ENCODE measurements around the gene OXNAD1. TPM values are rescaled to one million over a fixed set of nuclear protein-coding genes. Genes with fewer than 3 reads are reported as not detected.

Gene OXNAD1
- total RNA-seq, 4 donors from 2014 or later = 8.0 to 17.2 (median 15.4) TPM

DNA sequence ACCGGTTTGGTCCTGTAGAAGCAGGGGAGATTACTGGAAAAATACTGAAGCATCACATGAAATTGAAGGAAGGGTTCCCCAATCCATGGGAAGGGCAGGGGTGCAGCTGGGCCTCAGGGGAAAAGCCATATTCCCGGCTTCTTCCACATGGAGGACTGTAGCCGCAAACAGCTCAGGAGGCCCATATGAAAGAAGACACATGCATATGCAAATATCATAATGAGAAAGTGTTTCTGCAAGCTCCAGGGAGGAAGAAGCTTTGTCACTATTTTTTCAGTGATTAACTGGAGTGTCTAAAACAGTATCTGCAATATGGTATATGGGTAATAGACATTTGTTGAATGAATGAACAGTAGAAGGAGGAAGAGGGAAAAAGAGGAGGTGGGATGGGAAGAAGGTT is 19.4 kb upstream of the OXNAD1 start:
- H3K27me3 ChIP-seq = peaks cover 0 to 9% (median 0%) of the 10 kb centered on the region in 4 donors
- no peak overlapping the region for H3K27ac ChIP-seq
- H3K4me1 ChIP-seq = peaks cover 0 to 12% (median 10%) of the 10 kb centered on the region in 3 donors
- 87 to 88% methylated on average over 3 of the region's 3 CpGs for WGBS, 2 donors
- no peak for DNase-seq
- no peak for TF ChIP-seq POLR2A (IDR thresholded peaks at IDR 0.05)
- TF ChIP-seq, protein P1, sequence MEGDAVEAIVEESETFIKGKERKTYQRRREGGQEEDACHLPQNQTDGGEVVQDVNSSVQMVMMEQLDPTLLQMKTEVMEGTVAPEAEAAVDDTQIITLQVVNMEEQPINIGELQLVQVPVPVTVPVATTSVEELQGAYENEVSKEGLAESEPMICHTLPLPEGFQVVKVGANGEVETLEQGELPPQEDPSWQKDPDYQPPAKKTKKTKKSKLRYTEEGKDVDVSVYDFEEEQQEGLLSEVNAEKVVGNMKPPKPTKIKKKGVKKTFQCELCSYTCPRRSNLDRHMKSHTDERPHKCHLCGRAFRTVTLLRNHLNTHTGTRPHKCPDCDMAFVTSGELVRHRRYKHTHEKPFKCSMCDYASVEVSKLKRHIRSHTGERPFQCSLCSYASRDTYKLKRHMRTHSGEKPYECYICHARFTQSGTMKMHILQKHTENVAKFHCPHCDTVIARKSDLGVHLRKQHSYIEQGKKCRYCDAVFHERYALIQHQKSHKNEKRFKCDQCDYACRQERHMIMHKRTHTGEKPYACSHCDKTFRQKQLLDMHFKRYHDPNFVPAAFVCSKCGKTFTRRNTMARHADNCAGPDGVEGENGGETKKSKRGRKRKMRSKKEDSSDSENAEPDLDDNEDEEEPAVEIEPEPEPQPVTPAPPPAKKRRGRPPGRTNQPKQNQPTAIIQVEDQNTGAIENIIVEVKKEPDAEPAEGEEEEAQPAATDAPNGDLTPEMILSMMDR (IDR thresholded peaks at IDR 0.05) = no peak
- H3K36me3 ChIP-seq = no peaks in the 10 kb centered on the region
- no peak overlapping the region for H3K4me3 ChIP-seq
- intact Hi-C loops (cut with DNase I) = loop anchor here (10.0 kb wide), 1 partner anchor 431 kb away; no protein-coding TSS in a partner anchor
- no peaks in the 10 kb centered on the region for H3K9me3 ChIP-seq

DNA sequence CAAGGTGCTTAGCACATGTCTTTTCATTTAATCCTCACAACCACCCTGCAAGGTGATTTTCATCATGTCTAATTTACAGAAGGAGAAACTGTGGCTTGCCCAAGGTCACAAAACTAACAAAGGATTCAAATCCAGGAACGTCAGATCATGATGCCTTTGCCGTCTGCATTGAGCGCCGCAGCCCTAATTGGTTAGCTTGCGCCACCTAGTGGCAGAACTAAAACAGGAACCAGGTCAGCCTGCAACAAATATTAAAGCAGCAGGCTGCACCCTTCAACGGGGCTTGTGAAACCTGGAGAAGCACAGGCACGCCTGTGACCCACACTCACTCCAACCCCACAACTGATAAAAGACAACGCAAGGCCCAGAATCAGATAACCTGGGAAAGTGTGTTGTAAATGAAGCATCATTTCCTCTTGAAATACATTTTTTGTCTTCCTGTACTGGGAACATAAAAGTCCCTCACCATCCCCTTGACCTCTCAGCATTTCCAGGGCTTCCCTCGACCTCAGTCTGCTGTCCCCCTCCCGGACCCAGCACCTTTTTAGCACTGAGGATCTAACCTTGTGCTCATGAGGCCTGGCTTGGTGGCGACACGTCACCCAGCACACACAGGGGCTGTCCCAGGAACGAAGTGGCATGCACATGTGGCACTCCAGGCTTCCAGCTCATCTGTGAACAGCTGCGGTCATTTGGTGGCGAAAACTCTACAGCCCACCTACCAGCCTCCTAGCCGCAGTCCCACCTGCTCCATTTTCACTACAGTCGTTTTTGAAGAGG is 17.5 kb upstream of the OXNAD1 start:
- 22 to 33% methylated on average over 14 to 17 of the region's 17 CpGs for WGBS, 2 donors
- peaks cover 0 to 9% (median 0%) of the 10 kb centered on the region in 4 donors for H3K27me3 ChIP-seq
- no peaks in the 10 kb centered on the region for H3K9me3 ChIP-seq
- peaks cover 0 to 8% (median 6%) of the 10 kb centered on the region in 3 donors for H3K4me1 ChIP-seq
- no peaks in the 10 kb centered on the region for H3K36me3 ChIP-seq
- H3K27ac ChIP-seq = no peak overlapping the region
- TF ChIP-seq, protein P1 (IDR thresholded peaks at IDR 0.05) = peak; percentile 87 to 97 (median 93)
- TF ChIP-seq POLR2A (IDR thresholded peaks at IDR 0.05) = no peak
- intact Hi-C loops (cut with DNase I) = loop anchor here (10.0 kb wide), 1 partner anchor 433 kb away; no protein-coding TSS in a partner anchor
- no peak overlapping the region for H3K4me3 ChIP-seq
- peak; percentile 28 for DNase-seq

GRCh38 chr3:16248556-16248955 is 16.5 kb upstream of the OXNAD1 start:
- intact Hi-C loops (cut with DNase I) = loop anchor here (10.0 kb wide), 1 partner anchor 434 kb away; no protein-coding TSS in a partner anchor
- Histone ChIP-seq H3K36me3 (no peaks in the 10 kb centered on the region), H3K4me1 (peaks cover 0 to 15% (median 11%) of the 10 kb centered on the region in 3 donors), H3K27me3 (peaks cover 0 to 7% (median 0%) of the 10 kb centered on the region in 4 donors), H3K9me3 (no peaks in the 10 kb centered on the region), H3K27ac (no peak overlapping the region), H3K4me3 (no peak overlapping the region)
- TF ChIP-seq, protein P1 (IDR thresholded peaks at IDR 0.05) = no peak
- DNase-seq = no peak
- 85 to 86% methylated on average over 4 to 5 of the region's 5 CpGs for WGBS, 2 donors

- TF ChIP-seq POLR2A (IDR thresholded peaks at IDR 0.05) = no peak
- TF ChIP-seq, protein P1 (IDR thresholded peaks at IDR 0.05) = peak in 1 of 6 experiments; percentile 14
- no peak for DNase-seq
- 0 to 28% methylated on average over 1 to 2 of the region's 3 CpGs for WGBS, 2 donors
- Histone ChIP-seq H3K4me3 (no peak overlapping the region), H3K36me3 (no peaks in the 10 kb centered on the region), H3K9me3 (no peaks in the 10 kb centered on the region), H3K4me1 (peaks cover 0 to 17% (median 11%) of the 10 kb centered on the region in 3 donors), H3K27ac (no peak overlapping the region), H3K27me3 (peaks cover 0 to 4% (median 0%) of the 10 kb centered on the region in 4 donors)
- intact Hi-C loops (cut with DNase I) = loop anchor here (10.0 kb wide), 1 partner anchor 435 kb away; no protein-coding TSS in a partner anchor
Observed at GRCh38 chr3:16249336-16249735, 15.7 kb upstream of the OXNAD1 start.

DNA sequence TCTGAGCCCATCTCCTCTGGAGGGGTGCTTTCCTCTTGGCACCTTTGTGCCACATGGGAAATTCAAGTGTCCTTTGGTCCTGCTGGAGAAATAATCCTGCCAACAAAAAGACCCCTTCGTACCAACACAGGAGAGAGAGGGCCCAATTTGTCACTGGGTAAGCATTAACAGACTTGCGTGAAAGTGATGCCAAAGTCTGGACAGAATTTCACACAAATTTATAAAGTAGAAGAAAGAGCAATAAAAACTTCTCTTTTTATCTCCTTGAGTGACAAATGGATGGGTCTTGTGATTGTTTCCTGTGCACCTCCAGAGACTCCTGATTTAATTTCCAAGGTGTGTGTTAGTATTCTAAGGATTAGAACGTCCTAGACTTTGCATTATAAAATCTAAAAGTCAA is 15.1 kb upstream of the OXNAD1 start:
- H3K36me3 ChIP-seq = no peaks in the 10 kb centered on the region
- H3K27me3 ChIP-seq = peaks cover 0 to 4% (median 0%) of the 10 kb centered on the region in 4 donors
- DNase-seq = no peak
- intact Hi-C loops (cut with DNase I) = loop anchor here (10.0 kb wide), 1 partner anchor 435 kb away; no protein-coding TSS in a partner anchor
- H3K27ac ChIP-seq = no peak overlapping the region
- H3K4me1 ChIP-seq = peaks cover 0 to 17% (median 11%) of the 10 kb centered on the region in 3 donors
- no peaks in the 10 kb centered on the region for H3K9me3 ChIP-seq
- no peak for TF ChIP-seq POLR2A (IDR thresholded peaks at IDR 0.05)
- TF ChIP-seq, protein P1 (IDR thresholded peaks at IDR 0.05) = no peak
- 78 to 83% methylated on average over 3 of the region's 3 CpGs for WGBS, 2 donors
- H3K4me3 ChIP-seq = no peak overlapping the region

All from esophagus squamous epithelium (tissue), 5 donors.